HEK293 (cell line): ENCODE measurements around the gene PPARGC1A.
A peak's percentile ranks its signal among the peaks of the same experiment; 100 is the strongest.

Source experiments
- CTCF ChIA-PET: fragments of 350-600 bp; formaldehyde crosslinking; extraction: SDS; loops from one replicate; lab custom pipeline; 2021; ENCODE audit warnings: antibody characterized with exemption; lab: Yijun Ruan, JAX
- POLR2A ChIA-PET: fragments of 300-600 bp; formaldehyde crosslinking; extraction: SDS; loops from one replicate; lab custom pipeline; 2020; ENCODE audit warnings: antibody characterized with exemption, inconsistent platforms; lab: Yijun Ruan, JAX
- H3K27ac ChIP-seq: fragments of 200-500 bp; sonication (Bioruptor generic); 2 replicates; pipeline ENCODE4 v1.5.1; 2014; ENCODE audit warnings: low read depth, low read length, control low read depth, inconsistent platforms; ENCODE audit errors: extremely low read depth
- H3K36me3 ChIP-seq, 2 experiments: fragments of 200-500 bp in 1 of 2; sonication (Bioruptor generic) in 1 of 2; 1 replicate in 1 of 2; 2 replicates in 1 of 2; pipeline ENCODE4 v1.5.1; 2014 to 2017; ENCODE audit warnings: inconsistent platforms in 2 of 2, low read length in 2 of 2; ENCODE audit not compliant: control insufficient read depth in 2 of 2, insufficient read depth in 1 of 2
- H3K4me1 ChIP-seq: fragments of 200-500 bp; sonication (Bioruptor generic); 2 replicates; pipeline ENCODE4 v1.5.1; 2014; ENCODE audit warnings: mild to moderate bottlenecking, low read length, inconsistent platforms; ENCODE audit not compliant: control insufficient read depth, insufficient read depth
- H3K4me3 ChIP-seq: 2 replicates; pipeline ENCODE4 v1.5.1; 2011; ENCODE audit warnings: low read depth, mild to moderate bottlenecking, control low read depth, low read length, moderate library complexity
- H3K9me3 ChIP-seq: fragments of 200-500 bp; sonication (Bioruptor generic); 2 replicates; pipeline ENCODE4 v1.5.1; 2014; ENCODE audit warnings: low read depth, low read length, inconsistent platforms; ENCODE audit not compliant: control insufficient read depth, insufficient read depth
- IKZF3 ChIP-seq: fragments of 450-650 bp; IDR thresholded peaks from 2 replicates; pipeline ENCODE4 v1.5.0; 2018; ENCODE audit warnings: missing biosample characterization, mild to moderate bottlenecking, missing genetic modification characterization, moderate library complexity
- TCF7L2 ChIP-seq: IDR thresholded peaks from 2 replicates; pipeline ENCODE4 v1.6.1; 2011; ENCODE audit warnings: low read depth, mild to moderate bottlenecking, inconsistent platforms, low read length, moderate library complexity, borderline replicate concordance
- ZBTB8A ChIP-seq: fragments of 450-650 bp; formaldehyde crosslinking; IDR thresholded peaks from 2 replicates; pipeline ENCODE4 v1.5.1; 2016; ENCODE audit warnings: missing biosample characterization, missing genetic modification characterization
- ZIC2 ChIP-seq: fragments of 450-650 bp; formaldehyde crosslinking; IDR thresholded peaks from 2 replicates; pipeline ENCODE4 v1.5.1; 2016; ENCODE audit warnings: missing biosample characterization, missing genetic modification characterization
- ZNF140 ChIP-seq: fragments of 450-650 bp; formaldehyde crosslinking; IDR thresholded peaks from 2 replicates; pipeline ENCODE4 v1.5.1; 2016; ENCODE audit warnings: missing biosample characterization, missing genetic modification characterization
- ZNF221 ChIP-seq: fragments of 450-650 bp; formaldehyde crosslinking; IDR thresholded peaks from 2 replicates; pipeline ENCODE4 v1.5.1; 2017; ENCODE audit warnings: missing biosample characterization, missing genetic modification characterization, borderline replicate concordance
- ZNF514 ChIP-seq: fragments of 450-650 bp; formaldehyde crosslinking; IDR thresholded peaks from 2 replicates; pipeline ENCODE4 v1.5.1; 2016; ENCODE audit warnings: missing biosample characterization, missing genetic modification characterization
- ZNF555 ChIP-seq: fragments of 450-650 bp; formaldehyde crosslinking; conservative IDR thresholded peaks from 2 replicates; pipeline ENCODE4 v1.5.1; 2017; ENCODE audit warnings: missing biosample characterization, mild to moderate bottlenecking, missing genetic modification characterization, inconsistent platforms
- ZNF571 ChIP-seq: fragments of 450-650 bp; formaldehyde crosslinking; IDR thresholded peaks from 2 replicates; pipeline ENCODE4 v1.5.0; 2017; ENCODE audit warnings: missing biosample characterization, missing genetic modification characterization
- ZNF660 ChIP-seq: fragments of 450-650 bp; IDR thresholded peaks from 2 replicates; pipeline ENCODE4 v1.5.1; 2018; ENCODE audit warnings: missing biosample characterization, mild to moderate bottlenecking, missing genetic modification characterization
- TF ChIP-seq, protein P1 (sequence below): fragments of 450-650 bp; formaldehyde crosslinking; IDR thresholded peaks from 2 replicates; pipeline ENCODE4 v1.5.1; 2016; ENCODE audit warnings: missing biosample characterization, missing genetic modification characterization
- TF ChIP-seq, protein P2 (sequence below): fragments of 450-650 bp; formaldehyde crosslinking; IDR thresholded peaks from 2 replicates; pipeline ENCODE4 v1.5.1; 2017; ENCODE audit warnings: missing biosample characterization, missing genetic modification characterization
- TF ChIP-seq, protein P3 (sequence below): fragments of 450-650 bp; formaldehyde crosslinking; IDR thresholded peaks from 2 replicates; pipeline ENCODE4 v1.5.1; 2017; ENCODE audit warnings: missing biosample characterization, mild to moderate bottlenecking, missing genetic modification characterization, moderate library complexity
- TF ChIP-seq, protein P4 (sequence below): fragments of 450-650 bp; formaldehyde crosslinking; IDR thresholded peaks from 2 replicates; pipeline ENCODE4 v1.5.1; 2016; ENCODE audit warnings: missing biosample characterization, missing genetic modification characterization

Gene PPARGC1A

DNA sequence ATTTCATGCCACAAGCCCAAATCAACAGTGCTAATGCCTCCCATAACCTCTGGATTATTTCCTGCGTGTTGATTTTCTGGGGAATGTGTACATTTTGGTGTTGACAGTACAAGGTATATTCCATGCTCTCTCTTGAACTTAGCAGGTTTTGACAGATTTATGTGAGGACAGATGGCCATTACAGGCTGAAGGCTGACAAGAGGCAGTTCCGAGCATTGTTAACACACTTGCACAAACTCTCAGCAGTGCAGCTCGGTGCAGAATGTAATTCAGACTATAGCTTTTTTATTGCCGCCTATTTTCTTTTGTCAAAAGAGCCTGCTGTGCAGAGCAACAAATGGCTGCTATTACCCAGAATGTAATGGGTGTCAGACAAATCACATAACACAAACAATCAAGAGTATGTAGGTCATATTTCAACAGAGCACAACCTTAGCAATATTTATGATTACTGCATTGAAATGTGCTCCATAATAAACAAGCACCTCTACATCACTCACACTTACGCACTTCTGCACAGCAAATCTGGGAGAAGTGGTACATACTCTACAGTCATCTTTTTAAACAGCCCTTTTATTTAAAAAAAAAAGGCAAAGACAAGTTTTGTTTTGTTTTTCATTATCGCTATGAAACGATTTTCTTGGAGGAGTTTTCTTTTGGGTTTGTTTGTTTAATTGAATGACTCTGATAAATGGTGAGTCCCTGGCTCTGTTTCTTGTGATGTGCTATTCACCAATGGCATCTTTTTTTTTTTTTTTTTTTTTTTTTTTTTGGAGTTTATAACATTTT, 71.6 kb downstream of the PPARGC1A start (continued):
- TF ChIP-seq, protein P1, sequence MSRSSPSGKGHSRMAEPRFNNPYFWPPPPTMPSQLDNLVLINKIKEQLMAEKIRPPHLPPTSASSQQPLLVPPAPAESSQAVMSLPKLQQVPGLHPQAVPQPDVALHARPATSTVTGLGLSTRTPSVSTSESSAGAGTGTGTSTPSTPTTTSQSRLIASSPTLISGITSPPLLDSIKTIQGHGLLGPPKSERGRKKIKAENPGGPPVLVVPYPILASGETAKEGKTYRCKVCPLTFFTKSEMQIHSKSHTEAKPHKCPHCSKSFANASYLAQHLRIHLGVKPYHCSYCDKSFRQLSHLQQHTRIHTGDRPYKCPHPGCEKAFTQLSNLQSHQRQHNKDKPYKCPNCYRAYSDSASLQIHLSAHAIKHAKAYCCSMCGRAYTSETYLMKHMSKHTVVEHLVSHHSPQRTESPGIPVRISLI (tag by site-specific recombination): 0 out of 2 replicates have a peak, but pooled peaks have one; percentile 33
- no peak for TF ChIP-seq ZNF555
- TF ChIP-seq, protein P2, sequence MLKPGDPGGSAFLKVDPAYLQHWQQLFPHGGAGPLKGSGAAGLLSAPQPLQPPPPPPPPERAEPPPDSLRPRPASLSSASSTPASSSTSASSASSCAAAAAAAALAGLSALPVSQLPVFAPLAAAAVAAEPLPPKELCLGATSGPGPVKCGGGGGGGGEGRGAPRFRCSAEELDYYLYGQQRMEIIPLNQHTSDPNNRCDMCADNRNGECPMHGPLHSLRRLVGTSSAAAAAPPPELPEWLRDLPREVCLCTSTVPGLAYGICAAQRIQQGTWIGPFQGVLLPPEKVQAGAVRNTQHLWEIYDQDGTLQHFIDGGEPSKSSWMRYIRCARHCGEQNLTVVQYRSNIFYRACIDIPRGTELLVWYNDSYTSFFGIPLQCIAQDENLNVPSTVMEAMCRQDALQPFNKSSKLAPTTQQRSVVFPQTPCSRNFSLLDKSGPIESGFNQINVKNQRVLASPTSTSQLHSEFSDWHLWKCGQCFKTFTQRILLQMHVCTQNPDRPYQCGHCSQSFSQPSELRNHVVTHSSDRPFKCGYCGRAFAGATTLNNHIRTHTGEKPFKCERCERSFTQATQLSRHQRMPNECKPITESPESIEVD (tag by site-specific recombination): peak; percentile 95
- peak; percentile 93 for TF ChIP-seq TCF7L2
- TF ChIP-seq ZNF514: no peak
- TF ChIP-seq, protein P3, sequence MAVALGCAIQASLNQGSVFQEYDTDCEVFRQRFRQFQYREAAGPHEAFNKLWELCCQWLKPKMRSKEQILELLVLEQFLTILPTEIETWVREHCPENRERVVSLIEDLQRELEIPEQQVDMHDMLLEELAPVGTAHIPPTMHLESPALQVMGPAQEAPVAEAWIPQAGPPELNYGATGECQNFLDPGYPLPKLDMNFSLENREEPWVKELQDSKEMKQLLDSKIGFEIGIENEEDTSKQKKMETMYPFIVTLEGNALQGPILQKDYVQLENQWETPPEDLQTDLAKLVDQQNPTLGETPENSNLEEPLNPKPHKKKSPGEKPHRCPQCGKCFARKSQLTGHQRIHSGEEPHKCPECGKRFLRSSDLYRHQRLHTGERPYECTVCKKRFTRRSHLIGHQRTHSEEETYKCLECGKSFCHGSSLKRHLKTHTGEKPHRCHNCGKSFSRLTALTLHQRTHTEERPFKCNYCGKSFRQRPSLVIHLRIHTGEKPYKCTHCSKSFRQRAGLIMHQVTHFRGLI (tag by site-specific recombination): 0 out of 2 replicates have a peak, but pooled peaks have one; percentile 41
- no peak for TF ChIP-seq ZNF221 (tag by site-specific recombination)
- TF ChIP-seq ZBTB8A (tag by site-specific recombination): peak; percentile 47; the same call in 1 of the 2 replicates
- TF ChIP-seq ZIC2 (tag by site-specific recombination): peak; percentile 68

DNA sequence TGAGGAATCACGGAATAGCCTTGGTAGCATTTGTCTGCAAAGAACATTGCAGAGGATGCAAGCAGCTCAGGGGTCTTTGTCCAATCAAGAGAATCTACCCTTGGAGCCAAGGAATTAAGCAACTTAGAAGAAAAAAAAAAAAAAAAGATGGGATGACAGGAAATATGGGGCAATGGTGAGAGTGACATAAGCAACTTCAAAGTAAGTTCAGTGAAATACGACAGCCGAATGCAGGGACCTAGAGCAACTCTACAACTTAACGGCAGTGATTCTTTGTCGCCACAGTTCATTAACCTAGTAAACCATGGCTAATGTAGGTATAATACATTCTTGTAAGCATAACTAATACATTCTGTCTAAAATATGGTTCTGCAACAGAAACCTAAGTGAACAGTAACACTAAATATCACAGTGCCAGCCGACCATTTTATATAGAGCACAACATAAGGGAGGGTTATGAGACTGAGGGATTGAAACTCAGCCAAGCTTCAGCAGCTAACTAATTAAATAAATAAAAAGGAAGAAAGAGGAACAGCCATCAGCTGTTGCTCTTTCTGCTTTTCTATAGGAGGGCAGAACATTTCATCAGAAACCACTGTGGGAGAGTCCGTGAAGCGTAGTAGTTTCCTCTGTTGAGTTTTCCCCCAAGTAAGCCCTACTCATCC, 74.7 kb downstream of the PPARGC1A start:
- TF ChIP-seq ZNF140 (tag by site-specific recombination) (no peak), ZNF660 (tag by site-specific recombination) (no peak), IKZF3 (tag by site-specific recombination) (no peak), ZNF571 (tag by site-specific recombination) (no peak)
- TF ChIP-seq, protein P4, sequence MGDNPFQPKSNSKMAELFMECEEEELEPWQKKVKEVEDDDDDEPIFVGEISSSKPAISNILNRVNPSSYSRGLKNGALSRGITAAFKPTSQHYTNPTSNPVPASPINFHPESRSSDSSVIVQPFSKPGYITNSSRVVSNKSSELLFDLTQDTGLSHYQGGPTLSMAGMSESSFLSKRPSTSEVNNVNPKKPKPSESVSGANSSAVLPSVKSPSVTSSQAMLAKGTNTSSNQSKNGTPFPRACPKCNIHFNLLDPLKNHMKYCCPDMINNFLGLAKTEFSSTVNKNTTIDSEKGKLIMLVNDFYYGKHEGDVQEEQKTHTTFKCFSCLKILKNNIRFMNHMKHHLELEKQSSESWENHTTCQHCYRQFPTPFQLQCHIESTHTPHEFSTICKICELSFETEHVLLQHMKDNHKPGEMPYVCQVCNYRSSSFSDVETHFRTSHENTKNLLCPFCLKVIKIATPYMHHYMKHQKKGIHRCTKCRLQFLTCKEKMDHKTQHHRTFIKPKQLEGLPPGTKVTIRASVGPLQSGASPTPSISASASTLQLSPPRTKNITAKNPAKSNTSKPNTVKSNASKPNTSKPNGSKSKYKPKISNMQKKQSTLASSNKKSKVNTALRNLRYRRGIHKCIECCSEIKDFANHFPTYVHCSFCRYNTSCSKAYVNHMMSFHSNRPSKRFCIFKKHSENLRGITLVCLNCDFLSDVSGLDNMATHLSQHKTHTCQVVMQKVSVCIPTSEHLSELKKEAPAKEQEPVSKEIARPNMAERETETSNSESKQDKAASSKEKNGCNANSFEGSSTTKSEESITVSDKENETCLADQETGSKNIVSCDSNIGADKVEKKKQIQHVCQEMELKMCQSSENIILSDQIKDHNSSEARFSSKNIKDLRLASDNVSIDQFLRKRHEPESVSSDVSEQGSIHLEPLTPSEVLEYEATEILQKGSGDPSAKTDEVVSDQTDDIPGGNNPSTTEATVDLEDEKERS (tag by site-specific recombination): no peak
- H3K4me1 ChIP-seq: 0 out of 2 replicates have a peak, but pooled peaks cover 8% of the 10 kb centered on the region
- H3K27ac ChIP-seq: no peak overlapping the region
- no peak overlapping the region for H3K4me3 ChIP-seq
- ChIA-PET CTCF (interaction anchor here (0.6 kb wide), 1 partner anchor 1323 kb away, joined by 4 read pairs; no protein-coding TSS in a partner anchor), POLR2A (no interaction called here)
- H3K9me3 ChIP-seq: no peaks in the 10 kb centered on the region
- H3K36me3 ChIP-seq: peaks cover 0 to 14% of the 10 kb centered on the region in 2 experiments; a peak in 1 of 3 replicates
